Activated CD4-positive, alpha-beta T cell treated with anti-CD3 and anti-CD28 coated beads, Interleukin-2, amount 10 ng/mL, durations not matched to agents 24 days and 14 days (primary cell): ENCODE measurements around the gene ETV5. TPM values are rescaled to one million over a fixed set of nuclear protein-coding genes. Genes with fewer than 3 reads are reported as not detected.

Experiments used
- DNase-seq: peaks from one replicate; pipeline ENCODE4 v3.0.0; 2022
- H3K27ac Mint-ChIP-seq: one replicate; pipeline ENCODE4 v1.8.0; 2022; ENCODE audit warnings: mild to moderate bottlenecking, mixed read lengths
- H3K27me3 Mint-ChIP-seq: one replicate; pipeline ENCODE4 v1.8.0; 2022; ENCODE audit warnings: mixed read lengths
- H3K36me3 Mint-ChIP-seq: one replicate; pipeline ENCODE4 v1.8.0; 2022; ENCODE audit warnings: low read depth, mild to moderate bottlenecking, mixed read lengths
- H3K4me1 Mint-ChIP-seq: one replicate; pipeline ENCODE4 v1.8.0; 2021; ENCODE audit warnings: mixed read lengths
- H3K4me3 Mint-ChIP-seq: one replicate; pipeline ENCODE4 v1.8.0; 2022; ENCODE audit warnings: mild to moderate bottlenecking, moderate library complexity, mixed read lengths
- H3K9me3 Mint-ChIP-seq: one replicate; pipeline ENCODE4 v1.8.0; 2021; ENCODE audit warnings: mixed read lengths
- intact Hi-C: fragments of 100-400 bp; cut with micrococcal nuclease; formaldehyde crosslinking; loops from one replicate; pipeline ENCODE4 v1.15.1; 2023
- total RNA-seq: library from RNA; stranded (reverse); gene quantifications from 2 replicates; pipeline ENCODE4 v1.2.3, GENCODE V29; 2022

Gene ETV5
- total RNA-seq, 1 donor from 2014 or later, result 2.5 TPM

- Mint-ChIP-seq H3K27me3 (peaks cover 83% of the 10 kb centered on the region), H3K27ac (no peak overlapping the region), H3K36me3 (no peaks in the 10 kb centered on the region), H3K4me1 (peaks cover 8% of the 10 kb centered on the region), H3K9me3 (no peaks in the 10 kb centered on the region), H3K4me3 (no peak overlapping the region)
- intact Hi-C loops, result no loop called here
- DNase-seq, result no peak
Measured at GRCh38 chr3:186115239-186115996, 6.5 kb upstream of the ETV5 start.

DNA sequence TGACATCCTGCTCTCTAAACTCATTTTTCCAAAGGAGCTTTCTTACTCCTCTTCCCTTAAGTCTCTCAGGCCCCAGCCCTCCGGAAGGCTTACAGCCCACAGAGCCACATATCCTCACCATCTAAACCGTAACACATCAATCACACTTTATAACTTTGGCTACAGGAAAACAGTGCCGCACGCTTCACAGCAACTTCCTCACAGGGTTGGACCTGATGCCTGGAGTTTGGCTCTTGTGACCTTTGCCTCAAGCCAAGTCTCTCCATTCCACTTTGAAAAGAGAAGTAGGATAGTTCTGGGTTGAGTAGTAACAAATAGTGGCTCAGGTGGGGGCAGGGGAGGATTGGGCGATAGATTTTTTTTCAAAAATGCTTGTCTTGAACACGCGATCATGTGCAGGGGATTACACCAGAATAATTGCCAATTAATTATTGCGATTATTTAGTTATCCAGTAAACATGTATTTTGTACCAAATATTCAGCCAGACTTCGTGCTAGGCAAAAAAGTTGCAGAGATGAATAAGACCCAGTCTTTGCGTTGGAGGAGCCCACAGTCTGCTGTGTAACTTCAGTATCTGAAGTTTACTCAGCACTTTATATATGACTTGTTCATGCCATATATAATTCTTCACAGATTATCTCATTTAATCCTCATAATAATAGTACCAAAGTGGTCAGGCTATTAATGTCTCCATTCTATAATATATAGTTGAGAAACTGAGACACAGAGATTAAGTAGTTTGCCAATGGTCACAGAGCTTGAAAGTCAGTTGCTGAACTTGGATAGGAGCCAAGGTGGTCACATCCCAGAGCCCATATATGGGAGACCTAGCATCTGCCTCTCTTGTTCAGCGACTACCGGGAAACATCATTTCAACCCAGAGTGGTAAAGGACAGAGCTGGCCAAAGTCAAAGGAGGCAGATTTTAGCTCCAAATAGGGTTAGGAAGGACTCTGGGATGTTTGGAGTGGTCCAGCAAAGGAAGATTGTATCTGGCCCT lies 2.4 kb upstream of the ETV5 start:
- peak overlapping the region; percentile 89 for H3K4me3 Mint-ChIP-seq

GRCh38 chr3:186109897-186110803 lies 1.3 kb upstream of the ETV5 start:
- Mint-ChIP-seq H3K4me3 (peak overlapping the region; percentile 89), H3K27me3 (peaks cover 78% of the 10 kb centered on the region), H3K27ac (no peak overlapping the region), H3K4me1 (peaks cover 31% of the 10 kb centered on the region), H3K9me3 (no peaks in the 10 kb centered on the region), H3K36me3 (no peaks in the 10 kb centered on the region)
- intact Hi-C loops, result loop anchor here (1.0 to 10.0 kb wide), 7 partner anchors 41 to 460 kb away; partner anchors contain the start of gene DNAJB11
- peak; percentile 64 for DNase-seq

More for the DNA sequence above, 2.4 kb upstream of the ETV5 start:
- intact Hi-C loops, result loop anchor here (2.0 kb wide), 1 partner anchor 50 kb away; no protein-coding TSS in a partner anchor
- peak overlapping the region; percentile 19 for H3K27ac Mint-ChIP-seq
- peak; percentile 59 for DNase-seq
- no peaks in the 10 kb centered on the region for H3K36me3 Mint-ChIP-seq
- peaks cover 80% of the 10 kb centered on the region for H3K27me3 Mint-ChIP-seq
- H3K4me1 Mint-ChIP-seq, result peaks cover 31% of the 10 kb centered on the region
- H3K9me3 Mint-ChIP-seq, result no peaks in the 10 kb centered on the region

DNA sequence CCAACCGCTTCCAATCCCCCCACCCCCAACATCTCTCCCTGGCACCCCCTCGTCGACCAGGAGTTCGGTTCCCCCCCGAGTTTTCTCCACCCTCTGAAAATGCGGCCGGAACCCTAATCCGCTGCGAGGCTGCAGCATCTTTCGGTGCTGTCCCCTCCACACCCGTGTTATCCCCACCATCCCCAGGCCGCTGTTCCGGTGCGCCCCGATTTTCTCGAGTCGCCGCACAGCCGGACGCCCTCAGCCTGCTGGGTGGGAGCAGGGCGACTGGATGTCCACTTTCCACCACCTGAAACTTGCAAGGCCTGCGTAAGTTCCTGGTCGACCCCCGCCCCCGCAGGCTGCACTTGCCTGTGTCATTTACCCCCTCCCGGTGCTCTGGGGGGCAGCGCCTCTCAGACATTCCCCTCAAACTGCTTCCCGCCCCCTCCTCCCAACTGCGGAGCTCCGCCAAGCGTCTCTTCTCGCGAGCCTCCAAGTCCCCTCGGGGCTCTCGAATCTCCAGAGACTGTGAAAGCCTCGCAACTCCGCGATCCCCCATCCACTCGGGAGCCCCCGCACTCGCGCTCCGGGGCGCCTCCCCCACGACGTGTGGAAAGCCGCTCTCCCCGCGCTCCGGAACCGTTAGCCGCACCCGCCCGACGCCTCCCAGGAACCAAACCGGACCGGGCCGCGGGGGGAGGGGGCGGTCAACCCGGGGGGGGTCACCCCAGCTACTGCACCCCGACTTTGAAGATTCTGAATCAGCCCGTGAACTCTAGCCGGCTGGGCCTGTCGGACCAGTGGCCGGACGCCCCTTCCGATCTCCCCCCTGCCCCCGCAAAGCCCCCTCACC lies 566 bp downstream of the ETV5 start:
- H3K4me1 Mint-ChIP-seq, result peaks cover 33% of the 10 kb centered on the region

GRCh38 chr3:186107215-186108105 lies 1.4 kb downstream of the ETV5 start:
- peaks cover 33% of the 10 kb centered on the region for H3K4me1 Mint-ChIP-seq
- no peaks in the 10 kb centered on the region for H3K9me3 Mint-ChIP-seq
- no peak overlapping the region for H3K27ac Mint-ChIP-seq
- peak overlapping the region; percentile 89 for H3K4me3 Mint-ChIP-seq
- intact Hi-C loops, result loop anchor here (1.0 to 10.0 kb wide), 4 partner anchors 43 to 247 kb away; no protein-coding TSS in a partner anchor
- DNase-seq, result peak; percentile 84
- H3K27me3 Mint-ChIP-seq, result peaks cover 75% of the 10 kb centered on the region
- H3K36me3 Mint-ChIP-seq, result no peaks in the 10 kb centered on the region

More for the DNA sequence above, 566 bp downstream of the ETV5 start:
- Mint-ChIP-seq H3K4me3 (peak overlapping the region; percentile 89), H3K27me3 (peaks cover 74% of the 10 kb centered on the region), H3K36me3 (no peaks in the 10 kb centered on the region), H3K9me3 (no peaks in the 10 kb centered on the region), H3K27ac (no peak overlapping the region)
- peak; percentile 75 for DNase-seq
- intact Hi-C loops, result loop anchor here (2.0 to 10.0 kb wide), 3 partner anchors 42 to 246 kb away; no protein-coding TSS in a partner anchor

DNA sequence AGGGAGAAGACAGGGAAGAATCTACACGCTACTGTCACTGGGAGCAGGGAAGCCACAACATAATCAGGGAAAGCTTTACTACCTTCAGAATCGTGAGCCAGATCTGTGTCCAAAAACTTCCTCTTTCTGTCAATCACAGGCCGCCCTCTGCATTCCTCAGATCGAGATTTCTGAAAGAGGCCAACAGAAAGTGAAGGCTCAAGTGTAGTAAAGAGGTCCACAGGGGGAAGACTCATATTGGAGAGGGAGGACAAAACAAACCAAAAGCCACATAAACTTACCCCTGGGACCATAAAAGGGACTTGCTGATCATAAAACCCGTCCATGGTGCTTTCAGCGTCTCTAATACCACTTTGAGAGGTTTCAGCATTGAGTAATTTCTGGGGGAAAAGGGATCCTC lies 3.3 kb downstream of the ETV5 start:
- intact Hi-C loops, result loop anchor here (10.0 kb wide), 1 partner anchor 249 kb away; no protein-coding TSS in a partner anchor
- DNase-seq, result no peak
- H3K27ac Mint-ChIP-seq, result no peak overlapping the region
- peaks cover 63% of the 10 kb centered on the region for H3K27me3 Mint-ChIP-seq
- no peaks in the 10 kb centered on the region for H3K9me3 Mint-ChIP-seq
- H3K36me3 Mint-ChIP-seq, result no peaks in the 10 kb centered on the region
- no peak overlapping the region for H3K4me3 Mint-ChIP-seq
- H3K4me1 Mint-ChIP-seq, result peaks cover 25% of the 10 kb centered on the region

DNA sequence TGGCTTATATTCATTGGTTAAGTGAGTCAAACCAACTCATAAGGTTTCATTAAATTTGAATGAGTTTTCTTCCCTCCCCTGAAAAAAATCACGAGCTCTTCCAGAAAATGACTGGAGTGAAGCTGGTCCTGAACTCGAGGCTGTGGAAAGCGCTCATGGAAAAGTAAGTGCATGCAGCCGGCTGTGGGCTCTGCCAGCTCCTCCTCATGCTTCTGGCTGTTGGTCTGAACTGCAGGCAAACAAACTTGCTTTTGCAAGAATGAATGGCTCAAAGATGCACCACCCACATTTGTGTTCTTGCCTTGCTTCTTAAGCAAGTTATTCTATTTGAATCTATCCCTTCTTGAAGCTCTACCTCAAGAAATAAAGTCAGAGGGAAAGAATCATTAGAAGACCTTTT lies 6.2 kb downstream of the ETV5 start:
- peaks cover 10% of the 10 kb centered on the region for H3K4me1 Mint-ChIP-seq
- H3K27ac Mint-ChIP-seq, result no peak overlapping the region
- no peak for DNase-seq
- intact Hi-C loops, result loop anchor here (10.0 kb wide), 1 partner anchor 252 kb away; no protein-coding TSS in a partner anchor
- no peaks in the 10 kb centered on the region for H3K9me3 Mint-ChIP-seq
- no peaks in the 10 kb centered on the region for H3K36me3 Mint-ChIP-seq
- H3K27me3 Mint-ChIP-seq, result peaks cover 73% of the 10 kb centered on the region
- no peak overlapping the region for H3K4me3 Mint-ChIP-seq

- Mint-ChIP-seq H3K27me3 (peaks cover 75% of the 10 kb centered on the region), H3K36me3 (no peaks in the 10 kb centered on the region), H3K27ac (no peak overlapping the region), H3K4me1 (peaks cover 3% of the 10 kb centered on the region), H3K9me3 (no peaks in the 10 kb centered on the region), H3K4me3 (no peak overlapping the region)
- intact Hi-C loops, result loop anchor here (10.0 kb wide), 1 partner anchor 254 kb away; no protein-coding TSS in a partner anchor
- DNase-seq, result no peak
Measured at GRCh38 chr3:186100398-186100797, 8.5 kb downstream of the ETV5 start.

DNA sequence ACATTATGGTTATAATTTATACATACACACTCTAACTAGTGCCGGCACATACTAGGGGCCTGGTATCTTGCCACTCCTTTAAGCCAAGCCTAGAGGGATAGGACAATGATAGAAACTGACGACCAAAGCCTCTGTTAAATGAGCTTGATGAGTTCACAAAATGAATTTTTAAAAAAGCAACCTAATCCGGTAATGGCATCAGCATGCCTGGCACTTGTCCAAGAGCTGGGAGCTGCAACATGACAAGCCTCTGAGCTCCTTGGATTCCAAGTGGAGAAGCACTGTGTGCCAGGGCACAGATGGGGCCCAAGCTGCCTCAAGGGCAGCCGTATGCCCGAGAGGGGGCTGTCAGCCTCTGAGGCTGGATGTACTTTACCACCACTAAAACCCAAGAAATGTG lies 9.7 kb downstream of the ETV5 start:
- peaks cover 78% of the 10 kb centered on the region for H3K27me3 Mint-ChIP-seq
- H3K36me3 Mint-ChIP-seq, result no peaks in the 10 kb centered on the region
- H3K9me3 Mint-ChIP-seq, result no peaks in the 10 kb centered on the region

GRCh38 chr3:186098740-186099139 lies 10.1 kb downstream of the ETV5 start:
- Mint-ChIP-seq H3K27me3 (peaks cover 78% of the 10 kb centered on the region), H3K27ac (no peak overlapping the region), H3K36me3 (no peaks in the 10 kb centered on the region), H3K4me1 (peaks cover 2% of the 10 kb centered on the region), H3K9me3 (no peaks in the 10 kb centered on the region), H3K4me3 (no peak overlapping the region)
- intact Hi-C loops, result no loop called here
- no peak for DNase-seq

More for the DNA sequence above, 9.7 kb downstream of the ETV5 start:
- no peak for DNase-seq
- no peak overlapping the region for H3K27ac Mint-ChIP-seq
- peaks cover 3% of the 10 kb centered on the region for H3K4me1 Mint-ChIP-seq
- intact Hi-C loops, result no loop called here
- no peak overlapping the region for H3K4me3 Mint-ChIP-seq

DNA sequence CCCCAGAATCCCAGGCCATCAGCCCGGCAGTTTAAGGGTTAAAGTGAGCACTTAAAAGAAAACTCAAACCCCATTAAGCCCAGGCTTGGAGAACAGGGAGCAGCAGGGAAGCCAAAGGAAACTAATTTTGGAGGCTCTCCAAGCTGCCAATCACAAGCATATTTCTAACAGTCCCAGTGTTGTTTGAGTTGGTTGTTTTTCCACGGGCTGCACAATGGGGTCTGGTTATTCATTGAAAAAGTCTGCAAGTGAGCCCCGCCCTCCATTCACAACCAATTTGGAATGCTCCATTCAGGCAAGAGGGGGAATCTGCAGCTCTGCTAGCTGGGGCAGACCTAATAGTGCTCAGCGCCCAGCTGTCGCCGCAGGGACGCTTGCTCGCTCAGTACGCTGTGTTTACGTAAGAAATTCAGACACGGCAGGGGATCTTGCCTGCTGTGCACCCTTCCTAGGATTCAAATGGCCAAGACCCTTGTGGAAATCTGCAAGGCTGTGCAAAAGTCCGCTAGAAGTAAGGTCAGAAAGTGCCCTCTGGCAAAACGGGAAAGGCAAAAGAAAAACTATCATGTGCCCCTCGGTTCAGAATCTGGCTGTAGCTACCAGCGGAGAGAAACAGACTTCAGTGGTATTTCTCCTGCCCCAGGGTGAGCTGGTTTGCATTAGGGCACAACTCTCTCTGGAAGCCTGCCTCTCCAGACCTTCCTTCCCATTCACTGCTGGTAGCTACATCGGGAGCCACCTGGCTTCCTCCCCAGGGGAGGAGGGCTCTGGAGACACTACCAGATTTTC lies 11.0 kb downstream of the ETV5 start:
- Mint-ChIP-seq H3K27ac (no peak overlapping the region), H3K4me1 (peaks cover 2% of the 10 kb centered on the region), H3K36me3 (no peaks in the 10 kb centered on the region), H3K9me3 (no peaks in the 10 kb centered on the region), H3K4me3 (no peak overlapping the region), H3K27me3 (peaks cover 76% of the 10 kb centered on the region)
- DNase-seq, result peak; percentile 53
- intact Hi-C loops, result no loop called here
